ENCODE results near the gene FHIT.

FHIT gene

DNA sequence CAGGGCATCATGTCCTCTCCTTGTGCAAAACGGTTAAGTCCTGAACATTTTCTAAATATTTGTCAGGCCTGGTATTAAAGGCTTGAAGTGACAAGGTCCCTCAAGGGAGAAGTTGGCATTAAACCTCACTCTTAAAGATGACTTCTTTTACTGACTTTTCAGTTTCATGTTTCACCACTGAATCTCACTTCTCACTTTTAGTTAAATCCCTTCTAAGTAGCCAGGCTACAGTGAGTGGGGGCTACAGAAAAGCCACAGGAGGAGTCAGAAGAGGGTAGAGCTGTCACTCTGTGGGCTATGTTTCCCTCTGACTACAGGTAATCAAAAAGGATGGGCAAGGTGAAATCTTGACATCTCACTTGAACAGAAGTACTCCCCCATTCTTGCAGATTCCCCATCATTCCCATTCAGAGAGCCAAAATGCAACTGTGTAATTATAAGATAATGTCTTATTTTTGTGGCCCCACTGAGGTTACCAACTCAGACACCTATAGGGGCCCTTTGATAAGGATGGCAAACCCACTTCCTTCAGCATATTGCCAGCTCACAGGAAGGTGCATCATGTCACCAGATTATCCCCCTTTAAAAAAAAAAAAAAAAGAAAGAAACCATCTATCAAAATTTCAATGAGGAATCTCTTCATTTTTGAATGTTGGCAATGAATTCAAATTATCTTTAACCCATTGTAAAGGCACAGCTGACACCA, 1411.3 kb downstream of the FHIT start:
- in situ Hi-C loops (cut with MboI; ENCODE audit: low sequenced_read_pairs, unreplicated experiment), result no loop called here
- TF ChIP-seq, protein P1, sequence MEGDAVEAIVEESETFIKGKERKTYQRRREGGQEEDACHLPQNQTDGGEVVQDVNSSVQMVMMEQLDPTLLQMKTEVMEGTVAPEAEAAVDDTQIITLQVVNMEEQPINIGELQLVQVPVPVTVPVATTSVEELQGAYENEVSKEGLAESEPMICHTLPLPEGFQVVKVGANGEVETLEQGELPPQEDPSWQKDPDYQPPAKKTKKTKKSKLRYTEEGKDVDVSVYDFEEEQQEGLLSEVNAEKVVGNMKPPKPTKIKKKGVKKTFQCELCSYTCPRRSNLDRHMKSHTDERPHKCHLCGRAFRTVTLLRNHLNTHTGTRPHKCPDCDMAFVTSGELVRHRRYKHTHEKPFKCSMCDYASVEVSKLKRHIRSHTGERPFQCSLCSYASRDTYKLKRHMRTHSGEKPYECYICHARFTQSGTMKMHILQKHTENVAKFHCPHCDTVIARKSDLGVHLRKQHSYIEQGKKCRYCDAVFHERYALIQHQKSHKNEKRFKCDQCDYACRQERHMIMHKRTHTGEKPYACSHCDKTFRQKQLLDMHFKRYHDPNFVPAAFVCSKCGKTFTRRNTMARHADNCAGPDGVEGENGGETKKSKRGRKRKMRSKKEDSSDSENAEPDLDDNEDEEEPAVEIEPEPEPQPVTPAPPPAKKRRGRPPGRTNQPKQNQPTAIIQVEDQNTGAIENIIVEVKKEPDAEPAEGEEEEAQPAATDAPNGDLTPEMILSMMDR (IDR thresholded peaks at IDR 0.05; ENCODE audit: borderline replicate concordance, control extremely low read depth, extremely low read depth, insufficient read depth, missing control alignments), result no peak
- DNase-seq (ENCODE audit: low spot score), result no peak

DNA sequence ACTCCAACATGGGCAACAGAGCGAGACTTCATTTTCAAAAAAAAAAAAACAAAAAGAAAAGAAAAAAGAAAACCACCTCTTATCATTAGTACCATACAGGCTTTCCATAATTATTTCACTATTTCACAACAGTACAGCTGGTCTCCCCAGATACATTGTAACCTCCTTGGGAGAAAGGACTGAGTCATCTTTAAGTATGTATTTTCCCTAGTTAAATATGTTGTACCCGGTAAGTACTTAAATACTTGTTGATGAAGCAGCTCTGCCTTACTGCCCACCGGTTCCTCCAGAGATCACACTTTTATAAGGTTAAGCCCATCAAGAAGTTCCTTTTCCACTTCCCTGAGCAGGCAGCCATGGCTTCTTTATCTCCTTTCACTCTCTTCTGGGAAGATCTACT, 1412.0 kb downstream of the FHIT start:
- TF ChIP-seq, protein P1 (IDR thresholded peaks at IDR 0.05; ENCODE audit: borderline replicate concordance, control extremely low read depth, extremely low read depth, insufficient read depth, missing control alignments), result no peak
- no peak for DNase-seq (ENCODE audit: low spot score)
- in situ Hi-C loops (cut with MboI; ENCODE audit: low sequenced_read_pairs, unreplicated experiment), result no loop called here

DNA sequence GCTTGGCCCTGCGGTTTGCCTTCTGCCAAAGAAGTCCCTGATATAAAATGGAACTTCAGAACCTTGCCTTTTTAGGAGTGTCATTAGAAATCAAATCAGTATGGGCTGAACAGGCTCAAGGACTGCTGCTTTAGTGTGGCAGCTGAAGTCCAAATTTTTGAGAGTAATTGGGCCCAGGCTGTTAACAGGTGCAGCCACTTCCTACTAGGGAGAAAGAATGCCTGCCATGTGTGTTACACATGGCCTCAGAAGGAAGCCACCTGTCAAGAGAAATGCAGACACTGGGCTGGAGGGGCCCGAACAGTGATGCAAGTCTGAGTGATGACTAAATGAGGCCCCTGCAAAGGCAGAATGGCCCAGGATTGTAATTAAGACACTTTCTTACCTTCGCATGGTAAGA, 1414.7 kb downstream of the FHIT start:
- in situ Hi-C loops (cut with MboI; ENCODE audit: low sequenced_read_pairs, unreplicated experiment), result no loop called here
- DNase-seq (ENCODE audit: low spot score), result no peak
- TF ChIP-seq, protein P1 (IDR thresholded peaks at IDR 0.05; ENCODE audit: borderline replicate concordance, control extremely low read depth, extremely low read depth, insufficient read depth, missing control alignments), result no peak

DNA sequence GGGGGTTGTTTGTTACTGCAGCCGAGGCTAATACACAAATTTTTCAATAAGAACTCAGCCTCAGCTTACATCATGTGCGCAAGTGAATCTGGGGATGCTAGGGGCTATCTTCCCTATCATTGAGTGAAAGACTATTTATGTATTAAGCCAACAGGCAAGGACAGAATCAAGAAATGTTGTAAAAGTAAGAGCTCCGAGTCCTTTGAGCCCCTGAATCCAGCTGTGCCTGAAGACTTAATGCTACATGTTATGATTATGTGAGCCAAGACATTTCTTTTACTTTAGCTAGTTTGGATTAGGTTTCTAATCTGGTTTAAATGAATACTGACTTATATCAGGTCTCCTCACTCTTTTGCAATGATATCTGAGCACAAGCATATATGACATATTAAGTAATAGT, 1418.5 kb downstream of the FHIT start:
- TF ChIP-seq, protein P1 (IDR thresholded peaks at IDR 0.05; ENCODE audit: borderline replicate concordance, control extremely low read depth, extremely low read depth, insufficient read depth, missing control alignments), result no peak
- in situ Hi-C loops (cut with MboI; ENCODE audit: low sequenced_read_pairs, unreplicated experiment), result no loop called here
- DNase-seq (ENCODE audit: low spot score), result no peak

DNA sequence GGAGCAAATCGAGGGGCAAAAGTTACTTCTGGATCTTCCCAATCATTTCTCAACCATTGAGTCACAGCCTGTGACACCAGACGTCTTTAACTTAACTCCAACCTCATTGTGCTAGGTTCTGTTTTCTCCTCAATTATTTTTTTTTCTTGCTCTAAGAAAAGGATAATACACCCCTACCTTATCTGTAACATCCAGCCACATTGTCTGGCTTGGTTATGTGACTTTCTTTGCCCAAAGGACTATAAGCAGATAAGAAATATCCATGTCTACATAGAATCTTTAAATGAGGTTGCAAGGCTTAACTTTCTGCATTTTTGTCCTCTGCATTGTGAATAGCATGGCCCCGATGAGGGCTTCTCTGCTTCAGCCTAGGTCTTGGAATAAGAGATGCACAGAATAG, 1419.0 kb downstream of the FHIT start:
- DNase-seq (ENCODE audit: low spot score), result no peak
- in situ Hi-C loops (cut with MboI; ENCODE audit: low sequenced_read_pairs, unreplicated experiment), result no loop called here
- TF ChIP-seq, protein P1 (IDR thresholded peaks at IDR 0.05; ENCODE audit: borderline replicate concordance, control extremely low read depth, extremely low read depth, insufficient read depth, missing control alignments), result no peak

DNA sequence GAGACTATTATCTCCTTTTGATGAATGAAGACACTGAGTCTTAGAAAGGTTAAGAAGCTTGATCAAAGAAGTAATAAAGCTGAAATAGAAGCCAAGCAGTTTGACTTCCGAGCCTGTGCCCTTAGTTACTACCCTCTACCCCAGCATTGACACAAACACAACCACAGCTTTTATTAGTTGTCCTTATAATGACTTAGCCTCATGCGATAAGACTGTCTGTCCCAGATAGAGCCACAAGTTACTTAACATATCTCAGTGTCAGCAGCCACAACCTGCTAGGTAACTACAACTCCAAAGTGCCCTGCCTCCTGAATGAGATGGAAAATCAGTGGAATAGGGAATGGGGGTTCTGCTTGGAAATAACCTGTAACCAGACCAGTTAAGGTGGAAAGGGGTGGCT, 1419.9 kb downstream of the FHIT start:
- in situ Hi-C loops (cut with MboI; ENCODE audit: low sequenced_read_pairs, unreplicated experiment), result no loop called here
- DNase-seq (ENCODE audit: low spot score), result no peak
- TF ChIP-seq, protein P1 (IDR thresholded peaks at IDR 0.05; ENCODE audit: borderline replicate concordance, control extremely low read depth, extremely low read depth, insufficient read depth, missing control alignments), result no peak
